Adrenal gland (tissue), 12 donors: ENCODE data around the gene RNF130. TPM values are rescaled to one million over a fixed set of nuclear protein-coding genes. Genes with fewer than 3 reads are reported as not detected.

Source experiments
- DNase-seq, 7 donors: peaks; one replicate each; pipeline ENCODE4 v3.0.0-alpha.2; 2019 to 2020
- H3K27ac ChIP-seq, 5 donors: fragments of 200-600 bp; sonication (generic) in 4 of 5; 1 replicate in 3 of 5; 2 replicates in 2 of 5; pipeline versions ENCODE4 v1.5.1 to v1.8.0; 2016 to 2020; ENCODE audit warnings: mild to moderate bottlenecking in 1 of 5
- H3K27me3 ChIP-seq: fragments of 200-600 bp; 2 replicates; pipeline ENCODE4 v1.8.0; 2021
- H3K36me3 ChIP-seq, 2 donors: fragments of 200-600 bp; replicated peaks in 1 of 2; 1 replicate in 1 of 2; 2 replicates in 1 of 2; pipeline versions ENCODE4 v1.5.1 to v1.8.0; 2018 to 2022
- H3K4me1 ChIP-seq, 2 donors: fragments of 200-600 bp; replicated peaks in 1 of 2; 1 replicate in 1 of 2; 2 replicates in 1 of 2; pipeline versions ENCODE4 v1.5.1 to v1.8.0; 2018 to 2021
- H3K4me3 ChIP-seq, 4 donors: fragments of 200-600 bp; sonication (generic) in 3 of 4; one replicate each; pipeline ENCODE4 v1.5.1; 2016 to 2018
- H3K9me3 ChIP-seq, 3 donors: fragments of 200-600 bp; sonication (generic) in 1 of 3; replicated peaks in 1 of 3; 1 replicate in 2 of 3; 2 replicates in 1 of 3; pipeline versions ENCODE4 v1.5.1 to v1.8.0; 2016 to 2021
- POLR2A ChIP-seq, 2 donors: fragments of 450-650 bp; IDR thresholded peaks; one replicate each; pipeline ENCODE4 v1.6.1; 2017; ENCODE audit warnings: antibody characterized with exemption in 2 of 2, mild to moderate bottlenecking in 2 of 2, moderate library complexity in 1 of 2
- WGBS, 4 donors: extraction: QIAGEN DNeasy Blood & Tissue Kit in 2 of 4; methylation state at CpG; one replicate each; pipeline versions ENCODE4 v1.1.5 to v1.1.7; 2013 to 2017; 5-methylcytosine and 5-hydroxymethylcytosine counted together
- intact Hi-C, 2 donors: fragments of 100-400 bp; cut with DNase I; formaldehyde crosslinking; loops; one replicate each; pipeline versions ENCODE4 v1.14.1 to v1.15.0; 2022 to 2023
- polyA plus RNA-seq, 3 donors: library from polyadenylated mRNA; stranded (reverse); fragments of 200-250 nt in 2 of 3; fragments of 350-450 nt in 1 of 3; fragmentation: Illumina TruSeq in 1 of 3; extraction: RNeasy Lipid Tissue Mini Kit (QIAGEN cat#74804) in 1 of 3; gene quantifications; one replicate each; pipeline ENCODE4 v1.2.3, GENCODE V29; 2013 to 2014
- total RNA-seq, 9 donors: library from RNA; depleted of rRNA in 4 of 9; stranded (reverse); fragments of >200 nt in 4 of 9; fragments of 120-200 nt in 1 of 9; fragmentation: NEBNext Ultra II Directional in 1 of 9; extraction: Animal tissue kit (Norgen Biotek cat#: 25700) in 1 of 9; gene quantifications; one replicate each; pipeline versions ENCODE4 v1.1.0 to v1.2.4, GENCODE V29; 2013 to 2023
- TF ChIP-seq, protein P1 (sequence below), 6 experiments: fragments of 450-650 bp in 4 of 6; fragments of 200-600 bp in 2 of 6; sonication (generic) in 1 of 6; IDR thresholded peaks; 1 replicate in 5 of 6; 2 replicates in 1 of 6; pipeline versions ENCODE4 v1.5.1 to v1.8.0; 2016 to 2021; ENCODE audit warnings: antibody characterized with exemption in 6 of 6, mild to moderate bottlenecking in 2 of 6, moderate library complexity in 1 of 6
- donor health status: healthy with polysubstance abuse.
- donor health status: Bipolar disorder and iron deficiency.
- donor health status: DM: yes; HTN: yes; CAD: no.
- donor health status: DM: no; HTN: no; CAD: no.
- donor health status: DM: no; HTN: no; CAD: no.
- donor health status: DM: yes; HTN: yes; CAD: no.

The RNF130 gene
- total and polyA plus RNA-seq, 12 donors, result 36.8 to 138 (median 75.1) TPM

DNA sequence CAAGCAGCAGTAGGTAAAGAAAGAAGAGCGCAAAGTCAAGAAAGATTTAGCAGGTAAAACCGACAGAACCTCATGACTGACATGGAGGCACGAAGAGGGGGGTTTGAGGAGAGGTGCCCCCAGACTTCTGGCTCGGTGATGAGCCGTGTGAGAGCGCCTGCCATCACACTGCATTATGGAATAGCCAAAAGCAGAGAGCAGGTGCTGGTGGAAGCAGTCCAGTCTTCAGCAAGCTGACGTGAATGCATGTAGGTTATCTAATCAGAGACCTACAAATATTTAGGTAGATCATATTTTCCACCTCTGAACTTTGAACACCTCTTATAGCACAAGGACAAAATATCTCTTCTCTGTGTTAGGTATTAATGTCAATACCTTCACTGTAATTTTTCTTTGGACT is 68.4 kb downstream of the RNF130 start:
- TF ChIP-seq, protein P1, sequence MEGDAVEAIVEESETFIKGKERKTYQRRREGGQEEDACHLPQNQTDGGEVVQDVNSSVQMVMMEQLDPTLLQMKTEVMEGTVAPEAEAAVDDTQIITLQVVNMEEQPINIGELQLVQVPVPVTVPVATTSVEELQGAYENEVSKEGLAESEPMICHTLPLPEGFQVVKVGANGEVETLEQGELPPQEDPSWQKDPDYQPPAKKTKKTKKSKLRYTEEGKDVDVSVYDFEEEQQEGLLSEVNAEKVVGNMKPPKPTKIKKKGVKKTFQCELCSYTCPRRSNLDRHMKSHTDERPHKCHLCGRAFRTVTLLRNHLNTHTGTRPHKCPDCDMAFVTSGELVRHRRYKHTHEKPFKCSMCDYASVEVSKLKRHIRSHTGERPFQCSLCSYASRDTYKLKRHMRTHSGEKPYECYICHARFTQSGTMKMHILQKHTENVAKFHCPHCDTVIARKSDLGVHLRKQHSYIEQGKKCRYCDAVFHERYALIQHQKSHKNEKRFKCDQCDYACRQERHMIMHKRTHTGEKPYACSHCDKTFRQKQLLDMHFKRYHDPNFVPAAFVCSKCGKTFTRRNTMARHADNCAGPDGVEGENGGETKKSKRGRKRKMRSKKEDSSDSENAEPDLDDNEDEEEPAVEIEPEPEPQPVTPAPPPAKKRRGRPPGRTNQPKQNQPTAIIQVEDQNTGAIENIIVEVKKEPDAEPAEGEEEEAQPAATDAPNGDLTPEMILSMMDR (IDR thresholded peaks at IDR 0.05), result no peak
- no peak for TF ChIP-seq POLR2A (IDR thresholded peaks at IDR 0.05)

DNA sequence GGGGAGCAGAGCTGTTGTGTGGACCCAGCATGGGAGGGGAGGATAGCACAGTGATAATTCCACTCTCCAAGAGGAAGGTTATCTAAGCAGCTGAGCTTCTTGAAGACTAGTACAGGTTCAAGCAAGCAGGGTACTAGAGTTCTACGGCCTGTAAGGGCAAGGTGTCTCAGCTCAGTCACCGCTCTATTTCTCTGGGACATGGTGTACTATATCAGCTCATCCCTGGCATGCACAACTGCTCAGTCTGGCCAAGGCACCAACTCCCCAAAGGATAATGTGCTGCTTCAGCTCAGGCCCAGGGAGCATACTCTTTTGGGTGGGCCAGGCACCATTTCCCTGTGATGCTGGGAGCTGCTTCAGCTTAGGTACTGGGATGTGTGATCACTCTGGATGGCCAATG is 69.8 kb downstream of the RNF130 start:
- WGBS, 4 donors, result 50 to 100% (median 87%) methylated on average over 1 to 2 of the region's 2 CpGs
- H3K9me3 ChIP-seq, result no peaks in the 10 kb centered on the region
- TF ChIP-seq POLR2A (IDR thresholded peaks at IDR 0.05), result no peak
- TF ChIP-seq, protein P1 (IDR thresholded peaks at IDR 0.05), result no peak
- H3K4me1 ChIP-seq, result no peaks in the 10 kb centered on the region
- H3K36me3 ChIP-seq, result no peaks in the 10 kb centered on the region
- intact Hi-C loops, result no loop called here
- H3K27me3 ChIP-seq, result no peaks in the 10 kb centered on the region
- H3K4me3 ChIP-seq, result no peak overlapping the region
- H3K27ac ChIP-seq, result no peak overlapping the region
- no peak for DNase-seq

More for the DNA sequence above, 68.4 kb downstream of the RNF130 start:
- Histone ChIP-seq H3K36me3 (no peaks in the 10 kb centered on the region), H3K27me3 (no peaks in the 10 kb centered on the region), H3K27ac (no peak overlapping the region), H3K4me1 (no peaks in the 10 kb centered on the region), H3K9me3 (no peaks in the 10 kb centered on the region), H3K4me3 (no peak overlapping the region)
- intact Hi-C loops, result no loop called here
- no peak for DNase-seq
- 88 to 98% (median 92%) methylated on average over 7 of the region's 7 CpGs for WGBS, 4 donors

DNA sequence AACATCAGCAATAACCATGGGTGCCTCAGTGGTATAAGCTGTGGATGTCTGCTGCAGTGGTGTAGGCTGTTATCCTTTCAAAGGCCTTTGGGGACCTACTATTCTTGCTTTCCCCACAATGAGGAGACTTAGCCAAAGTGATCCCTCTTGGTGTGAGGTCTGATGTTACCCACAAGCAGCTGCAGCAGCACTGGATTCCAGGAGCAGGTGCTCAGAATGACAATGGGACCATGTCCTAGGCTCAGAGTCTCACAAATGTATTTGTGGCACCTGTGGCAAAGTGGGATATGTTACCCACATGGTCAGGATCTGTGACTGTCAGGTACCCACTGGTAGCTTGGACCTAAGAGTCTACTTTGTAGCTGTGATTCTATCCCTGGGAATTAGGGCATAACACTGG is 70.4 kb downstream of the RNF130 start:
- H3K27me3 ChIP-seq, result no peaks in the 10 kb centered on the region
- no peak for DNase-seq
- no peaks in the 10 kb centered on the region for H3K4me1 ChIP-seq
- no peak overlapping the region for H3K27ac ChIP-seq
- H3K36me3 ChIP-seq, result no peaks in the 10 kb centered on the region
- intact Hi-C loops, result no loop called here
- H3K4me3 ChIP-seq, result no peak overlapping the region
- TF ChIP-seq, protein P1 (IDR thresholded peaks at IDR 0.05), result no peak
- no peak for TF ChIP-seq POLR2A (IDR thresholded peaks at IDR 0.05)
- H3K9me3 ChIP-seq, result no peaks in the 10 kb centered on the region

DNA sequence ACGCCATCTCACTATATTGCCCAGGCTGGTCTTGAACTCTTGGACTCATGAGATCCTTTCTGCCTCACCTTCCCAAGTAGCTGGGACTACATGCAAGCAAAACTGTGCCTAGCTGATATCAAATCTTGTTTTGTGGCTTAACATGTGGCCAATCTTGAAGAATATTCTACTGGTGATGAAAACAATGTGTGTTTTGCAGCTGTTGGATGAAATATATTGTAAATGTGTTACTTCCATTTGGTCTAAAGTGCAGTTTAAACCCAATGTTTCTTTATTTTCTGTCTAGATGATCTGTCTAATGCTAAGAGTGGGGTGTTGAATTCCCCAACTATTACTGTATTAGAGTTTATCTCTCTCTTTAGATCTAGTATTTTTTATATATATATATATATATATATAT is 73.1 kb downstream of the RNF130 start:
- Histone ChIP-seq H3K27me3 (no peaks in the 10 kb centered on the region), H3K4me3 (no peak overlapping the region), H3K36me3 (no peaks in the 10 kb centered on the region), H3K9me3 (no peaks in the 10 kb centered on the region), H3K27ac (no peak overlapping the region), H3K4me1 (no peaks in the 10 kb centered on the region)
- DNase-seq, result no peak
- intact Hi-C loops, result no loop called here
- 91 to 98% (median 94%) methylated on average over 1 of the region's 1 CpG for WGBS, 4 donors
- TF ChIP-seq POLR2A (IDR thresholded peaks at IDR 0.05), result no peak
- TF ChIP-seq, protein P1 (IDR thresholded peaks at IDR 0.05), result no peak
